ENCODE measurements around the gene TRPM4. TPM values are rescaled to one million over a fixed set of nuclear protein-coding genes. Genes with fewer than 3 reads are reported as not detected.
"Not testable (repeated sequence)": the region's sequence is repeated elsewhere in the genome, so short reads cannot be mapped to it uniquely, and the experiment has no call there.

TRPM4 gene
- total RNA-seq, 1 experiment from 2014 or later, result 8.4 TPM

GRCh38 chr19:49160450-49161189 lies 3.0 kb downstream of the TRPM4 start:
- Histone ChIP-seq H3K36me3 (peaks cover 5% of the 10 kb centered on the region), H3K9me3 (no peaks in the 10 kb centered on the region), H3K4me3 (no peak overlapping the region), H3K27me3 (no peaks in the 10 kb centered on the region)
- no peak for DNase-seq

- no peaks in the 10 kb centered on the region for H3K27me3 ChIP-seq
- peak; percentile 23 for DNase-seq
- H3K36me3 ChIP-seq, result peaks cover 5% of the 10 kb centered on the region
- no peak overlapping the region for H3K4me3 ChIP-seq
- no peaks in the 10 kb centered on the region for H3K9me3 ChIP-seq
Observed at GRCh38 chr19:49161987-49162386, 4.4 kb downstream of the TRPM4 start.

- peaks cover 7% of the 10 kb centered on the region for H3K36me3 ChIP-seq
- H3K4me3 ChIP-seq, result no peak overlapping the region
- H3K27me3 ChIP-seq, result no peaks in the 10 kb centered on the region
- no peaks in the 10 kb centered on the region for H3K9me3 ChIP-seq
- DNase-seq, result no peak
Observed at GRCh38 chr19:49165111-49165750, 7.6 kb downstream of the TRPM4 start.

GRCh38 chr19:49165865-49166301 lies 8.3 kb downstream of the TRPM4 start:
- H3K27me3 ChIP-seq, result no peaks in the 10 kb centered on the region
- no peak for DNase-seq
- H3K9me3 ChIP-seq, result no peaks in the 10 kb centered on the region
- peaks cover 14% of the 10 kb centered on the region for H3K36me3 ChIP-seq
- no peak overlapping the region for H3K4me3 ChIP-seq

- Histone ChIP-seq H3K4me3 (no peak overlapping the region), H3K9me3 (no peaks in the 10 kb centered on the region), H3K27me3 (no peaks in the 10 kb centered on the region), H3K36me3 (peaks cover 24% of the 10 kb centered on the region)
- no peak for DNase-seq
Observed at GRCh38 chr19:49167857-49168409, 10.3 kb downstream of the TRPM4 start.

GRCh38 chr19:49168421-49168820 lies 10.8 kb downstream of the TRPM4 start:
- no peak for DNase-seq
- Histone ChIP-seq H3K9me3 (no peaks in the 10 kb centered on the region), H3K4me3 (no peak overlapping the region), H3K36me3 (peaks cover 28% of the 10 kb centered on the region), H3K27me3 (no peaks in the 10 kb centered on the region)

GRCh38 chr19:49173198-49173597 lies 15.6 kb downstream of the TRPM4 start:
- H3K27me3 ChIP-seq, result no peaks in the 10 kb centered on the region
- H3K36me3 ChIP-seq, result peaks cover 33% of the 10 kb centered on the region
- no peak overlapping the region for H3K4me3 ChIP-seq
- no peaks in the 10 kb centered on the region for H3K9me3 ChIP-seq
- DNase-seq, result no peak

- Histone ChIP-seq H3K9me3 (peaks cover 4% of the 10 kb centered on the region; the same call in 1 of the 2 replicates), H3K27me3 (no peaks in the 10 kb centered on the region)
- no peak for DNase-seq
Observed at GRCh38 chr19:49180659-49181058, 23.1 kb downstream of the TRPM4 start.

GRCh38 chr19:49182010-49182847 lies 24.6 kb downstream of the TRPM4 start:
- H3K9me3 ChIP-seq, H3K27me3 ChIP-seq, H3K4me3 ChIP-seq, DNase-seq: not testable (repeated sequence)
- H3K36me3 ChIP-seq, result peaks cover 21% of the 10 kb centered on the region

More at GRCh38 chr19:49180659-49181058, 23.1 kb downstream of the TRPM4 start:
- Histone ChIP-seq H3K36me3 (peaks cover 21% of the 10 kb centered on the region), H3K4me3 (no peak overlapping the region)

- Histone ChIP-seq H3K36me3 (peaks cover 21% of the 10 kb centered on the region), H3K9me3 (peaks cover 4% of the 10 kb centered on the region; the same call in 1 of the 2 replicates), H3K27me3 (no peaks in the 10 kb centered on the region), H3K4me3 (no peak overlapping the region)
- DNase-seq, result no peak
Observed at GRCh38 chr19:49182848-49183375, 25.3 kb downstream of the TRPM4 start.

- Histone ChIP-seq H3K36me3 (peaks cover 42% of the 10 kb centered on the region), H3K4me3 (no peak overlapping the region), H3K27me3 (no peaks in the 10 kb centered on the region), H3K9me3 (peaks cover 6% of the 10 kb centered on the region)
- DNase-seq, result no peak
Observed at GRCh38 chr19:49186108-49186507, 28.5 kb downstream of the TRPM4 start.

- no peak overlapping the region for H3K4me3 ChIP-seq
- peaks cover 2% of the 10 kb centered on the region; the same call in 1 of the 2 replicates for H3K9me3 ChIP-seq
- no peaks in the 10 kb centered on the region for H3K27me3 ChIP-seq
- no peak for DNase-seq
- H3K36me3 ChIP-seq, result peaks cover 32% of the 10 kb centered on the region
Observed at GRCh38 chr19:49188626-49189200, 31.1 kb downstream of the TRPM4 start.

GRCh38 chr19:49189259-49189658 lies 31.7 kb downstream of the TRPM4 start:
- peaks cover 32% of the 10 kb centered on the region for H3K36me3 ChIP-seq
- DNase-seq, result no peak
- H3K9me3 ChIP-seq, result peaks cover 2% of the 10 kb centered on the region; the same call in 1 of the 2 replicates
- H3K27me3 ChIP-seq, result no peaks in the 10 kb centered on the region
- H3K4me3 ChIP-seq, result no peak overlapping the region

- Histone ChIP-seq H3K27me3 (no peaks in the 10 kb centered on the region), H3K4me3 (no peak overlapping the region), H3K36me3 (peaks cover 32% of the 10 kb centered on the region), H3K9me3 (peaks cover 2% of the 10 kb centered on the region; the same call in 1 of the 2 replicates)
- DNase-seq, result no peak
Observed at GRCh38 chr19:49190781-49191180, 33.2 kb downstream of the TRPM4 start.

GRCh38 chr19:49193822-49194394 lies 36.3 kb downstream of the TRPM4 start:
- Histone ChIP-seq H3K4me3 (no peak overlapping the region), H3K27me3 (no peaks in the 10 kb centered on the region), H3K36me3 (peaks cover 27% of the 10 kb centered on the region), H3K9me3 (peaks cover 2% of the 10 kb centered on the region; the same call in 1 of the 2 replicates)
- no peak for DNase-seq

GRCh38 chr19:49194408-49194807 lies 36.8 kb downstream of the TRPM4 start:
- DNase-seq, result no peak
- Histone ChIP-seq H3K4me3 (no peak overlapping the region), H3K27me3 (no peaks in the 10 kb centered on the region), H3K36me3 (peaks cover 22% of the 10 kb centered on the region), H3K9me3 (peaks cover 2% of the 10 kb centered on the region; the same call in 1 of the 2 replicates)
